Measurements from ENCODE around the gene TDRD7. TPM values are rescaled to one million over a fixed set of nuclear protein-coding genes. Genes with fewer than 3 reads are reported as not detected.

TDRD7 gene
- total and polyA plus RNA-seq, 2 of the 13 experiments (the other 11 are each of a cell fraction or from before 2014, with no cell fraction given) = 9.8 to 15.5 TPM

DNA sequence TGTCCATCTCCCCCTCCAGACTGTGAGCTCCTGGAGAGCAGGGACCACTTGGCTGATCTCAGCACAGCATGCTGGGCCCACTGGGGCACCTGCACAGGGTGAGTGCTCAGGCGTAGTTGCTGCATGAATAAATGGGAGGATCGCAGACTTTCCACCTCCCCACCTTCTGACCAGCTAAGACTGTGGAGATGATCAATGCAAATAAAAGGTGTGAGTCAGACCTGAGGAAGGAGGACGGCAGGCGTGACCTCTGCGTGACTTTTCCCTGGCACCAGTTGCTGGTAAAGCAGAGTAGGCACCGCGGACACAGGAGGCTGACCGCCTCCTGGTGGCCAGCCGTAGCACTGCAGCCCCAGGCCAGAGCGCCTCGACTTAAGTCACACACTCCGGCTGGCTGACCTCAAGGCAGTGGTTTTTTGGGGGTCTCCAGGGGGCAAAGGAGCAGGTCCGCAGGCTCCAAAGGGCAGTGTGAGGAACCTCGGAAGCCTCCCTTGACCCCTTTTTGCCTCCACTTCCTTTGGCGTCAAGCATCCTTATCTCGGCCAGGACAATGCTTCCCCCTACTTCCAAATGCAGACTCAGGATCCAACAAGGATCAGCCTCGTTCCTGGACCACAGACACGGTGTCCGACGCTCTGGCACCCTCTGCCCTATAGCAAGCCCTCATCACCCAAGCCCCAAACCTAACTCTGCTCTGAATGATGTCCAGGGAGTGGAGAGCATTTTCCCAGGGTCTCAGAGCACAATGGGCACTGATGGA, 12.7 kb upstream of the TDRD7 start (continued):
- TF ChIP-seq ZNF367 (CRISPR knock-in tag; IDR thresholded peaks at IDR 0.05; ENCODE audit: borderline replicate concordance) (no peak), PAF1 (CRISPR knock-in tag; IDR thresholded peaks at IDR 0.05) (no peak), ZC3H13 (CRISPR knock-in tag; IDR thresholded peaks at IDR 0.05) (no peak), ZFX (CRISPR knock-in tag; IDR thresholded peaks at IDR 0.05; ENCODE audit: low read depth) (no peak), ZNF552 (CRISPR knock-in tag; IDR thresholded peaks at IDR 0.05; ENCODE audit: borderline replicate concordance) (no peak), ZNF709 (CRISPR knock-in tag; IDR thresholded peaks at IDR 0.05) (no peak), ZNF274 (CRISPR knock-in tag; IDR thresholded peaks at IDR 0.05) (peak; percentile 55; the same call in 1 of the 2 replicates), ZNF350 (CRISPR knock-in tag; IDR thresholded peaks at IDR 0.05; ENCODE audit: borderline replicate concordance, low read depth) (peak; percentile 48; the same call in 1 of the 2 replicates)
- TF ChIP-seq, protein P1, sequence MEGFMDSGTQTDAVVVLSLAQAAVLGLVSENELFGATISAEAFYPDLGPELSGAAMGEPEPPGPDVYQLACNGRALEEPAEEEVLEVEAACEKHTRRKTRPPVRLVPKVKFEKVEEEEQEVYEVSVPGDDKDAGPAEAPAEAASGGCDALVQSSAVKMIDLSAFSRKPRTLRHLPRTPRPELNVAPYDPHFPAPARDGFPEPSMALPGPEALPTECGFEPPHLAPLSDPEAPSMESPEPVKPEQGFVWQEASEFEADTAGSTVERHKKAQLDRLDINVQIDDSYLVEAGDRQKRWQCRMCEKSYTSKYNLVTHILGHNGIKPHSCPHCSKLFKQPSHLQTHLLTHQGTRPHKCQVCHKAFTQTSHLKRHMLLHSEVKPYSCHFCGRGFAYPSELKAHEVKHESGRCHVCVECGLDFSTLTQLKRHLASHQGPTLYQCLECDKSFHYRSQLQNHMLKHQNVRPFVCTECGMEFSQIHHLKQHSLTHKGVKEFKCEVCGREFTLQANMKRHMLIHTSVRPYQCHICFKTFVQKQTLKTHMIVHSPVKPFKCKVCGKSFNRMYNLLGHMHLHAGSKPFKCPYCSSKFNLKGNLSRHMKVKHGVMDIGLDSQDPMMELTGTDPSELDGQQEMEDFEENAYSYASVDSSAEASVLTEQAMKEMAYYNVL (CRISPR knock-in tag; IDR thresholded peaks at IDR 0.05; ENCODE audit: borderline replicate concordance) = no peak
- TF ChIP-seq, protein P2, sequence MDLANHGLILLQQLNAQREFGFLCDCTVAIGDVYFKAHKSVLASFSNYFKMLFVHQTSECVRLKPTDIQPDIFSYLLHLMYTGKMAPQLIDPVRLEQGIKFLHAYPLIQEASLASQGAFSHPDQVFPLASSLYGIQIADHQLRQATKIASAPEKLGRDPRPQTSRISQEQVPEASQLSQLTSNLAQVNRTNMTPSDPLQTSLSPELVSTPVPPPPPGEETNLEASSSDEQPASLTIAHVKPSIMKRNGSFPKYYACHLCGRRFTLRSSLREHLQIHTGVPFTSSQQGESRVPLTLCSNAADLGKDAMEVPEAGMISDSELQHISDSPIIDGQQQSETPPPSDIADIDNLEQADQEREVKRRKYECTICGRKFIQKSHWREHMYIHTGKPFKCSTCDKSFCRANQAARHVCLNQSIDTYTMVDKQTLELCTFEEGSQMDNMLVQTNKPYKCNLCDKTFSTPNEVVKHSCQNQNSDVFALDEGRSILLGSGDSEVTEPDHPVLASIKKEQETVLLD (CRISPR knock-in tag; IDR thresholded peaks at IDR 0.05; ENCODE audit: low read depth) = no peak
- TF ChIP-seq, protein P3, sequence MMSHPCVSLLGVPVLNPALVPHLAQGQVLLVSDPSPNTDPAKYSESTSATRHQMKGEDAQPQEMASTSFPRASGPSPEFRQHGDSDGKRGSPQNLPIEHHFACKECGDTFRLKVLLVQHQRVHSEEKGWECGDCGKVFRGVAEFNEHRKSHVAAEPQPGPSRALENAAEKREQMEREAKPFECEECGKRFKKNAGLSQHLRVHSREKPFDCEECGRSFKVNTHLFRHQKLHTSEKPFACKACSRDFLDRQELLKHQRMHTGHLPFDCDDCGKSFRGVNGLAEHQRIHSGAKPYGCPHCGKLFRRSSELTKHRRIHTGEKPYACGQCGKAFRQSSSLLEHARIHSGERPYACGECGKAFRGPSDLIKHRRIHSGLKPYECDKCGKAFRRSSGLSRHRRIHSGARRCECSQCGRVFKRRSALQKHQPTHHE (CRISPR knock-in tag; IDR thresholded peaks at IDR 0.05; ENCODE audit: borderline replicate concordance) = no peak
- TF ChIP-seq, protein P4, sequence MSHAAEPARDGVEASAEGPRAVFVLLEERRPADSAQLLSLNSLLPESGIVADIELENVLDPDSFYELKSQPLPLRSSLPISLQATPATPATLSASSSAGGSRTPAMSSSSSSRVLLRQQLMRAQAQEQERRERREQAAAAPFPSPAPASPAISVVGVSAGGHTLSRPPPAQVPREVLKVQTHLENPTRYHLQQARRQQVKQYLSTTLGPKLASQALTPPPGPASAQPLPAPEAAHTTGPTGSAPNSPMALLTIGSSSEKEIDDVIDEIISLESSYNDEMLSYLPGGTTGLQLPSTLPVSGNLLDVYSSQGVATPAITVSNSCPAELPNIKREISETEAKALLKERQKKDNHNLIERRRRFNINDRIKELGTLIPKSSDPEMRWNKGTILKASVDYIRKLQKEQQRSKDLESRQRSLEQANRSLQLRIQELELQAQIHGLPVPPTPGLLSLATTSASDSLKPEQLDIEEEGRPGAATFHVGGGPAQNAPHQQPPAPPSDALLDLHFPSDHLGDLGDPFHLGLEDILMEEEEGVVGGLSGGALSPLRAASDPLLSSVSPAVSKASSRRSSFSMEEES (CRISPR knock-in tag; IDR thresholded peaks at IDR 0.05) = no peak
- TF ChIP-seq, protein P5, sequence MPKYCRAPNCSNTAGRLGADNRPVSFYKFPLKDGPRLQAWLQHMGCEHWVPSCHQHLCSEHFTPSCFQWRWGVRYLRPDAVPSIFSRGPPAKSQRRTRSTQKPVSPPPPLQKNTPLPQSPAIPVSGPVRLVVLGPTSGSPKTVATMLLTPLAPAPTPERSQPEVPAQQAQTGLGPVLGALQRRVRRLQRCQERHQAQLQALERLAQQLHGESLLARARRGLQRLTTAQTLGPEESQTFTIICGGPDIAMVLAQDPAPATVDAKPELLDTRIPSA (CRISPR knock-in tag; IDR thresholded peaks at IDR 0.05; ENCODE audit: borderline replicate concordance) = no peak
- TF ChIP-seq, protein P6, sequence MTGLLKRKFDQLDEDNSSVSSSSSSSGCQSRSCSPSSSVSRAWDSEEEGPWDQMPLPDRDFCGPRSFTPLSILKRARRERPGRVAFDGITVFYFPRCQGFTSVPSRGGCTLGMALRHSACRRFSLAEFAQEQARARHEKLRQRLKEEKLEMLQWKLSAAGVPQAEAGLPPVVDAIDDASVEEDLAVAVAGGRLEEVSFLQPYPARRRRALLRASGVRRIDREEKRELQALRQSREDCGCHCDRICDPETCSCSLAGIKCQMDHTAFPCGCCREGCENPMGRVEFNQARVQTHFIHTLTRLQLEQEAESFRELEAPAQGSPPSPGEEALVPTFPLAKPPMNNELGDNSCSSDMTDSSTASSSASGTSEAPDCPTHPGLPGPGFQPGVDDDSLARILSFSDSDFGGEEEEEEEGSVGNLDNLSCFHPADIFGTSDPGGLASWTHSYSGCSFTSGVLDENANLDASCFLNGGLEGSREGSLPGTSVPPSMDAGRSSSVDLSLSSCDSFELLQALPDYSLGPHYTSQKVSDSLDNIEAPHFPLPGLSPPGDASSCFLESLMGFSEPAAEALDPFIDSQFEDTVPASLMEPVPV (CRISPR knock-in tag; IDR thresholded peaks at IDR 0.05) = peak; percentile 43; the same call in 1 of the 2 replicates
- TF ChIP-seq, protein P7, sequence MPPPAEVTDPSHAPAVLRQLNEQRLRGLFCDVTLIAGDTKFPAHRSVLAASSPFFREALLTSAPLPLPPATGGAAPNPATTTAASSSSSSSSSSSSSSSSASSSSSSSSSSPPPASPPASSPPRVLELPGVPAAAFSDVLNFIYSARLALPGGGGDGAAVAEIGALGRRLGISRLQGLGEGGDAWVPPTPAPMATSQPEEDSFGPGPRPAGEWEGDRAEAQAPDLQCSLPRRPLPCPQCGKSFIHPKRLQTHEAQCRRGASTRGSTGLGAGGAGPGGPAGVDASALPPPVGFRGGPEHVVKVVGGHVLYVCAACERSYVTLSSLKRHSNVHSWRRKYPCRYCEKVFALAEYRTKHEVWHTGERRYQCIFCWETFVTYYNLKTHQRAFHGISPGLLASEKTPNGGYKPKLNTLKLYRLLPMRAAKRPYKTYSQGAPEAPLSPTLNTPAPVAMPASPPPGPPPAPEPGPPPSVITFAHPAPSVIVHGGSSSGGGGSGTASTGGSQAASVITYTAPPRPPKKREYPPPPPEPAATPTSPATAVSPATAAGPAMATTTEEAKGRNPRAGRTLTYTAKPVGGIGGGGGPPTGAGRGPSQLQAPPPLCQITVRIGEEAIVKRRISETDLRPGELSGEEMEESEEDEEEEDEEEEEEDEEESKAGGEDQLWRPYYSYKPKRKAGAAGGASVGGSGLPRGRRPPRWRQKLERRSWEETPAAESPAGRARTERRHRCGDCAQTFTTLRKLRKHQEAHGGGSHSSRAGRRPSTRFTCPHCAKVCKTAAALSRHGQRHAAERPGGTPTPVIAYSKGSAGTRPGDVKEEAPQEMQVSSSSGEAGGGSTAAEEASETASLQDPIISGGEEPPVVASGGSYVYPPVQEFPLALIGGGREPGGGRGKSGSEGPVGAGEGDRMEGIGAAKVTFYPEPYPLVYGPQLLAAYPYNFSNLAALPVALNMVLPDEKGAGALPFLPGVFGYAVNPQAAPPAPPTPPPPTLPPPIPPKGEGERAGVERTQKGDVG (CRISPR knock-in tag; IDR thresholded peaks at IDR 0.05; ENCODE audit: borderline replicate concordance) = no peak

Measured in HepG2 (cell line).